ENCODE results near the gene SLC1A5. TPM values are rescaled to one million over a fixed set of nuclear protein-coding genes. Genes with fewer than 3 reads are reported as not detected.
"Not testable (repeated sequence)": the region's sequence is repeated elsewhere in the genome, so short reads cannot be mapped to it uniquely, and the experiment has no call there.

The SLC1A5 gene
- total RNA-seq, 1 donor from 2014 or later: 304 TPM

DNA sequence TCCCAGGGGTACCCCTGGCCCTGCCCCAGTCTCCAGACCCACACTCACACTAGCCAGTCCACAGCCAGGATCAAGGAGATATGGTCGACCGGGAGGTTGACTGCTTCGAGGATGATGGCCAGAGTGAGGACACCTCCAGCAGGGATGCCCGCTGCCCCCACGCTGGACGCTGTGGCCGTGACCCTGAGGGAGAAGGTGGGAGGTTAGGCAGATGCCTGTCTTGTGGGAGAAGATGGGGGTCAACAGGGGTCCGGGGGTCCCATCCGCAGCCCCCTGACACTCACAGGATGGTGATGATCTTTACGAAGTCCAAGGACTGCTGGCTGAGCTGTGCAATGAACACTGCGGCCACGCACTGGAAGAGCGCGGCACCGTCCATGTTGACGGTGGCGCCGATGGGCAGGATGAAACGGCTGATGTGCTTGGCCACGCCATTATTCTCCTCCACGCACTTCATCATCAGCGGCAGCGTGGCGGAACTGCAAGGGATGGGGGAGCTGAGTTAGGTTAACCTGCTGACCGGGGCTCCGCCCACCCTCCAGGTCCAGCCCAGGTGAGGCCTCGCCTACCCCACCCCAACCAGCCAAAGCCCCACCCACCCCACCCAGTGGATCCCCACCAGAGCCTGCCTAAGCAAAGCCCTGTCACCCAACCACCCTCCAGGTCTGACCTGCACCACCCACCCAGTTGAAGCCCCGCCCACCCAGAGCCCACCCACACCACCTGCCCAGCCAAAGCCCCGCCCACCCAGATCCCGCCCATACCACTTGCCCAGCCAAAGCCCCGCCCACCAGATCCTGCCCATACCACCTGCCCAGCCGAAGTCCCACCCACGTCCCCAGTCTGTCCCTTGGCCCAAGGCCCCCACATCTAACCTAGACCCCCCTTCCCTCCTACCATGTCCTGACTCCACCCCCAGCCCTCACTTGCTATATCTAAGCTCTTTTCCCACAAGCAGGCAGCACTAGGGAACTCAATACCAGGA, 11.2 kb downstream of the SLC1A5 start:
- TF ChIP-seq, protein P1, sequence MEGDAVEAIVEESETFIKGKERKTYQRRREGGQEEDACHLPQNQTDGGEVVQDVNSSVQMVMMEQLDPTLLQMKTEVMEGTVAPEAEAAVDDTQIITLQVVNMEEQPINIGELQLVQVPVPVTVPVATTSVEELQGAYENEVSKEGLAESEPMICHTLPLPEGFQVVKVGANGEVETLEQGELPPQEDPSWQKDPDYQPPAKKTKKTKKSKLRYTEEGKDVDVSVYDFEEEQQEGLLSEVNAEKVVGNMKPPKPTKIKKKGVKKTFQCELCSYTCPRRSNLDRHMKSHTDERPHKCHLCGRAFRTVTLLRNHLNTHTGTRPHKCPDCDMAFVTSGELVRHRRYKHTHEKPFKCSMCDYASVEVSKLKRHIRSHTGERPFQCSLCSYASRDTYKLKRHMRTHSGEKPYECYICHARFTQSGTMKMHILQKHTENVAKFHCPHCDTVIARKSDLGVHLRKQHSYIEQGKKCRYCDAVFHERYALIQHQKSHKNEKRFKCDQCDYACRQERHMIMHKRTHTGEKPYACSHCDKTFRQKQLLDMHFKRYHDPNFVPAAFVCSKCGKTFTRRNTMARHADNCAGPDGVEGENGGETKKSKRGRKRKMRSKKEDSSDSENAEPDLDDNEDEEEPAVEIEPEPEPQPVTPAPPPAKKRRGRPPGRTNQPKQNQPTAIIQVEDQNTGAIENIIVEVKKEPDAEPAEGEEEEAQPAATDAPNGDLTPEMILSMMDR (IDR thresholded peaks at IDR 0.05): no peak

DNA sequence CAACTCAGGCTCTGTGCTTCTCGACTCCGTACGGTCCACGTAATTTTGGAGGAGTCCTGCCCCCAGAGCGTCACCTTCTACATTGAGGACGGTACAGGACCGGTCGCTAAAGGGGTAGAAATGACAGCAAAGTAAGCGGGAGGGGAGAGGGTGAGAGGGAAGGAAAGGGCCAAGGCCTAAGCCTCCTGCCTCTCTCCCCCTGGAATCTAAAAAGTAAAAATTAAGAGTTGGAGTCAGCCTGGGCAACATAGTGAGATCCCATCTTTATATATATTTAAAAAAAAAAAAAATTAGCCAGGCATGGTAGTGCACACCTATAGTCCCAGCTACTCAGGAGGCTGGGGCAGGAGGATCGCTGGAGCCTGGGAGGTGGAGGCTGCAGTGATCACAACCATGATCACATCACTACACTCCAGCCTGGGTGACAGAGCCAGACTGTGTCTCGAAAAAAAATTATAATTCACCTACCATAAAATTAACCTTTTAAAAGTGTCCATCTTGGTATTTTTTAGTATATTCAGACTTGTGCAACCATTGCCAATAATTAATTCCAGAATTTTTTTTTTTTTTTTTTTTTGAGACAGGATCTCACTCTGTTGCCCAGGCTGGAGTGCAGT, 12.6 kb downstream of the SLC1A5 start:
- Mint-ChIP-seq H3K27me3 (ENCODE audit: low read depth) (no peaks in the 10 kb centered on the region), H3K27ac (ENCODE audit: unreplicated experiment) (no peak overlapping the region), H3K4me3 (ENCODE audit: unreplicated experiment) (no peak overlapping the region), H3K9me3 (ENCODE audit: low read depth) (no peaks in the 10 kb centered on the region), H3K4me1 (ENCODE audit: low read depth) (peaks cover 2% of the 10 kb centered on the region), H3K36me3 (ENCODE audit: low read depth) (peaks cover 32% of the 10 kb centered on the region)
- TF ChIP-seq, protein P1 (IDR thresholded peaks at IDR 0.05): no peak
- DNase-seq (ENCODE audit: low spot score): no peak

More for the DNA sequence above, 11.2 kb downstream of the SLC1A5 start:
- no peak overlapping the region for H3K4me3 Mint-ChIP-seq (ENCODE audit: unreplicated experiment)
- no peaks in the 10 kb centered on the region for H3K9me3 Mint-ChIP-seq (ENCODE audit: low read depth)
- no peak for DNase-seq (ENCODE audit: low spot score)
- H3K27me3 Mint-ChIP-seq (ENCODE audit: low read depth): no peaks in the 10 kb centered on the region
- peaks cover 3% of the 10 kb centered on the region for H3K4me1 Mint-ChIP-seq (ENCODE audit: low read depth)
- H3K36me3 Mint-ChIP-seq (ENCODE audit: low read depth): peaks cover 39% of the 10 kb centered on the region
- no peak overlapping the region for H3K27ac Mint-ChIP-seq (ENCODE audit: unreplicated experiment)

DNA sequence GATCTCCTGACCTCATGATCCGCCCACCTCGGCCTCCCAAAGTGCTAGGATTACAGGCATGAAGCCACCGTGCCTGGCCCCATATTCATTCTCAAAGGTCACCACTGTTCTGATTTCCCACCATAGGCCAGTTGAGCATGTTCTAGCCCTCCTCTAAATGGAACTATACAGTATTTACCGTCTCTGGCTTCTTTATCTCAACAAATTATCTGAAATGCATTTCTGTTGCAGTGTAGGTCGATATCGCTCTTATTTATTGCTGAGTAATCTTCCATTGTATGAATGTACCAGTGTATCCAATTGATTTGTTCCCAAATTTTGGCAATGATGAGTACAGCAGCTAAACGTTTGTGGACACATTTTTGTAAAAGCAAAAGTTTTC, 15.4 kb downstream of the SLC1A5 start:
- Mint-ChIP-seq H3K36me3 (ENCODE audit: low read depth) (peaks cover 25% of the 10 kb centered on the region), H3K27ac (ENCODE audit: unreplicated experiment) (peak overlapping the region; percentile 54), H3K9me3 (ENCODE audit: low read depth) (no peaks in the 10 kb centered on the region), H3K27me3 (ENCODE audit: low read depth) (no peaks in the 10 kb centered on the region), H3K4me1 (ENCODE audit: low read depth) (peaks cover 14% of the 10 kb centered on the region), H3K4me3 (ENCODE audit: unreplicated experiment) (no peak overlapping the region)
- TF ChIP-seq, protein P1 (IDR thresholded peaks at IDR 0.05): no peak
- DNase-seq (ENCODE audit: low spot score): no peak

DNA sequence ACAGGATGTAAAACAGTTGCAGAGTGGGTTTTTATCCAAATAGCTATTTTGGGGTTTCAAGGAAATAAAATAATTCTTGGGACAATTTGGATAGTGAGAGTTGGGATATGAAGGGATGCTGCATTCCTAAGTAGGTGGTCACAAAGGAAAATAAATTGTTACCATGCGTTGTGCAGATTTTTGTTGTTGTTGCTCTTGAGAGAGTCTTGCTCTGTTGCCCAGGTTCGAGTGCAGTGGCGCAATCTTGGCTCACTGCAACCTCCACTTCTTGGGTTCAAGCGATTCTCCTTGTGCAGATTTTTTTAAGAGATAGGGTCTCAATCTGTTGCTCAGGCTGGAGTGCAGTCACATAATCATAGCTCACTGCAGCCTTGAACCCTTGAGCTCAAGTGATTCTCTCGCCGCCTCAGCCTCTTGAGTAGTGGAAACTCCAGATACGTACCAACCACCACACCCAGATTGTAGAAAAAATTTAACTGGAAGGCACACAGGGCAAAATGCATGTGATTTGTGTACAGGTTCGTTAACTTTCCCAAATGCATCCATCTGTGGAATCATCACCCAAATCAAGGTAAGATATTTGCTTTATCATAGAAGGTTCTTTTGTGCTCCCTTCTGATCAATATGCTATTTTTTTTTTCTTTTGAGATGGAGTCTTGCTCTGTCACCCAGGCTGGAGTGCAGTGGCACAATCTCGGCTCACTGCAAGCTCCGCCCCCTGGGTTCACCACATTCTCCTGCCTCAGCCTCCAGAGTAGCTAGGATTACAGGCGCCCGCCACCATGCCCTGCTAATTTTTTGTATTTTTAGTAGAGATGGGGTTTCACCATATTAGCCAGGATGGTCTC, 16.0 kb downstream of the SLC1A5 start:
- TF ChIP-seq, protein P1 (IDR thresholded peaks at IDR 0.05): no peak
- no peaks in the 10 kb centered on the region for H3K27me3 Mint-ChIP-seq (ENCODE audit: low read depth)
- no peak for DNase-seq (ENCODE audit: low spot score)
- H3K9me3 Mint-ChIP-seq (ENCODE audit: low read depth): no peaks in the 10 kb centered on the region
- no peak overlapping the region for H3K4me3 Mint-ChIP-seq (ENCODE audit: unreplicated experiment)
- peak overlapping the region; percentile 54 for H3K27ac Mint-ChIP-seq (ENCODE audit: unreplicated experiment)
- peaks cover 22% of the 10 kb centered on the region for H3K36me3 Mint-ChIP-seq (ENCODE audit: low read depth)
- H3K4me1 Mint-ChIP-seq (ENCODE audit: low read depth): peaks cover 14% of the 10 kb centered on the region

DNA sequence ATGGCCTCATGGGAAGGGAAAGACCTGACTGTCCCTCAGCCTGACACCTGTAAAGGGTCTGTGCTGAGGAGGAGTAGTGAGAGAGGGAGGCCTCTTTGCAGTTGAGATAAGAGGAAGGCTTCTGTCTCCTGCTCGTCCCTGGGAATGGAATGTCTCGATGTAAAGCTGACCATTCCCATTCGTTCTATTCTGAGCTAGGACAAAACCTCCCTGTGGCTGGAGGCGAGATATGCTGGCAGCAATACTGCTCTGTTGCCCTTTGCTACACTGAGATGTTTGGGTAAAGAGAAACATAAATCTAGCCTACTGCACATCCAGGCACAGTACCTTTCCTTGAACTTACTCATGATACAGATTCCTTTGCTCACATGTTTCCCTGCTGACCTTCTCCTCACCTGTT, 19.6 kb downstream of the SLC1A5 start:
- peaks cover 14% of the 10 kb centered on the region for H3K4me1 Mint-ChIP-seq (ENCODE audit: low read depth)
- H3K36me3 Mint-ChIP-seq (ENCODE audit: low read depth); DNase-seq (ENCODE audit: low spot score); H3K27me3 Mint-ChIP-seq (ENCODE audit: low read depth); H3K4me3 Mint-ChIP-seq (ENCODE audit: unreplicated experiment); H3K9me3 Mint-ChIP-seq (ENCODE audit: low read depth): not testable (repeated sequence)
- H3K27ac Mint-ChIP-seq (ENCODE audit: unreplicated experiment): peak overlapping the region; percentile 70

Data from chondrocyte (in vitro differentiated cells).